Measurements from ENCODE around the gene SLC17A9.

DNA sequence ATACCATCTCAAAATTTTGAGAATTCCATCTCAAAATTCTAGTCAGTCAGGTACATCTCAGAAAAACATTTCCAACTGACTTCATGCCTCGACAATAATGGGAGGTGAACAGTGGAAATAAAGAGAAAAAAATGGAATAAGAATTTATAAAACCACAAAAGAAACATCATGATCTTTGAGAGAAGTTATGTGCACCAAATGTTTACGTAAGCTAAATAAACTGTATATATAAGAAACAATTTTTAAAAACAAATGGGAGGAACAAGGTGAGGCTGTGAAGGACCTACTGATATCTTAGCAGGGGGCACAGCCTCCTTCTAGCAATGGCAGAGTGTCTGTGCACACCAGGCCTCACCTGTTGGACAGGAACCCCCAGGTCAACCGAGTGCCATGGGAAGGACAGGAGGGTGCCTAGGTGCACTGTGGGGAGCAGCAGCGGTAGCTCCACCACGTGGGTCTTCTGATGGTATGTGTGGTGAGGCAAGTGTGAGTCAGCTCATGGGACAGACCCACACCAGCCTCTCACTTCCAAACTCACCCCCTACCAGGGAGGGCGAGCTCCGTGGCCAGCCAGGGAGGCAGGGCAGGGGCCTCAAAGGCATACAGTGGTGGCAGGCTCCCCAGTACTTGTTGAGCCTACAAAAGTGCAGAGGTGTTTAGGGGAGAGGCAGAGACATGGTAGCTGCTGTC, 49.4 kb upstream of the SLC17A9 start:
- TF ChIP-seq, protein P1, sequence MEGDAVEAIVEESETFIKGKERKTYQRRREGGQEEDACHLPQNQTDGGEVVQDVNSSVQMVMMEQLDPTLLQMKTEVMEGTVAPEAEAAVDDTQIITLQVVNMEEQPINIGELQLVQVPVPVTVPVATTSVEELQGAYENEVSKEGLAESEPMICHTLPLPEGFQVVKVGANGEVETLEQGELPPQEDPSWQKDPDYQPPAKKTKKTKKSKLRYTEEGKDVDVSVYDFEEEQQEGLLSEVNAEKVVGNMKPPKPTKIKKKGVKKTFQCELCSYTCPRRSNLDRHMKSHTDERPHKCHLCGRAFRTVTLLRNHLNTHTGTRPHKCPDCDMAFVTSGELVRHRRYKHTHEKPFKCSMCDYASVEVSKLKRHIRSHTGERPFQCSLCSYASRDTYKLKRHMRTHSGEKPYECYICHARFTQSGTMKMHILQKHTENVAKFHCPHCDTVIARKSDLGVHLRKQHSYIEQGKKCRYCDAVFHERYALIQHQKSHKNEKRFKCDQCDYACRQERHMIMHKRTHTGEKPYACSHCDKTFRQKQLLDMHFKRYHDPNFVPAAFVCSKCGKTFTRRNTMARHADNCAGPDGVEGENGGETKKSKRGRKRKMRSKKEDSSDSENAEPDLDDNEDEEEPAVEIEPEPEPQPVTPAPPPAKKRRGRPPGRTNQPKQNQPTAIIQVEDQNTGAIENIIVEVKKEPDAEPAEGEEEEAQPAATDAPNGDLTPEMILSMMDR (conservative IDR thresholded peaks at IDR 0.05) = no peak
- no peak for TF ChIP-seq EZH2 (IDR thresholded peaks at IDR 0.05; ENCODE audit: low read depth)

All from PC-9 (cell line).